GM23338 (cell line): Measurements from ENCODE around the gene COX6B1.

ENCODE experiments used
- CREB1 ChIP-seq: fragments of 250-450 bp; sonication (Bioruptor Pico); IDR thresholded peaks from 2 replicates; pipeline ENCODE4 v1.5.0; 2020; ENCODE audit warnings: low read depth, mild to moderate bottlenecking, moderate library complexity
- EZH2 ChIP-seq: fragments of 200-600 bp; sonication (generic); IDR thresholded peaks from one replicate; pipeline ENCODE4 v1.8.0; 2017; ENCODE audit warnings: antibody characterized with exemption, mild to moderate bottlenecking, low read depth; ENCODE audit not compliant: unreplicated experiment
- EZH2phosphoT487 ChIP-seq: fragments of 200-600 bp; sonication (generic); IDR thresholded peaks from one replicate; pipeline ENCODE4 v1.8.1; 2018; ENCODE audit warnings: antibody characterized with exemption; ENCODE audit not compliant: unreplicated experiment
- JUNB ChIP-seq: IDR thresholded peaks from one replicate; pipeline ENCODE4 v1.6.1; 2016; ENCODE audit warnings: antibody characterized with exemption; ENCODE audit not compliant: unreplicated experiment
- NANOG ChIP-seq: IDR thresholded peaks from 2 replicates; pipeline ENCODE4 v1.6.1; 2016; ENCODE audit warnings: antibody characterized with exemption, borderline replicate concordance
- POLR2AphosphoS5 ChIP-seq: IDR thresholded peaks from 2 replicates; pipeline ENCODE4 v1.6.1; 2016; ENCODE audit warnings: antibody characterized with exemption, low read depth
- STAT1 ChIP-seq: IDR thresholded peaks from one replicate; pipeline ENCODE4 v1.6.1; 2016; ENCODE audit warnings: antibody characterized with exemption; ENCODE audit not compliant: unreplicated experiment
- ZNF114 ChIP-seq: fragments of 250-450 bp; sonication (Bioruptor Pico); IDR thresholded peaks from 2 replicates; pipeline ENCODE4 v1.5.0; 2020; ENCODE audit warnings: mild to moderate bottlenecking, moderate library complexity
- ZNF331 ChIP-seq: fragments of 250-450 bp; sonication (Bioruptor Pico); IDR thresholded peaks from 2 replicates; pipeline ENCODE4 v1.5.0; 2020; ENCODE audit warnings: low read depth, mild to moderate bottlenecking, moderate library complexity
- TF ChIP-seq, protein P1 (sequence below), 2 experiments: fragments of 200-600 bp in 1 of 2; sonication (generic) in 1 of 2; conservative IDR thresholded peaks; 2 replicates each; pipeline versions ENCODE4 v1.5.1 to v1.6.1; 2016 to 2017; ENCODE audit warnings: antibody characterized with exemption in 2 of 2, low read depth in 2 of 2, mild to moderate bottlenecking in 2 of 2, moderate library complexity in 1 of 2
- TF ChIP-seq, protein P2 (sequence below): IDR thresholded peaks from one replicate; pipeline ENCODE4 v1.6.1; 2018; ENCODE audit warnings: antibody characterized with exemption; ENCODE audit not compliant: unreplicated experiment
- TF ChIP-seq, protein P3 (sequence below): IDR thresholded peaks from 2 replicates; pipeline ENCODE4 v1.6.1; 2016; ENCODE audit warnings: antibody characterized with exemption
- TF ChIP-seq, protein P4 (sequence below): fragments of 250-450 bp; sonication (Bioruptor Pico); IDR thresholded peaks from 2 replicates; pipeline ENCODE4 v1.5.0; 2020; ENCODE audit warnings: mild to moderate bottlenecking, moderate library complexity

DNA sequence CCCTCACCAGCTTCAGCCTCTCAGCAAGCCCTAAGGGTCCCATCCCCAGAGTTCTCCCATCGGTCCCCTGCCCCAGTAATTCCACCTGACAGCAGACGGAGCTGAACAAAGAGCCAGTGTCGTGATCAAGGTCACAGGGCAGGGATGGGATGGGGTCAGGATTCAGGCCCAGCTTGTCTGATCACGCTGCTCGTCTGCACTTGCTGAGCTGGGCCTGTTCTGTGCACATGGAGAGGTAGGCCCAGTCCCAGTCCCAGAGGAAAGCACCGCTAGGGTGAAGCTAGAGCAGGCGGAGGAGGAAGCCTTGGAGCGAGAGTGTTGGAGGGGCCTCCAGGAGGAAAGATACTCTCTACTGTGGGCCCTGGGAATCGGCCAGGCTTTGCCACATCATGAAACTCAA lies 26.4 kb upstream of the COX6B1 start:
- TF ChIP-seq, protein P1, sequence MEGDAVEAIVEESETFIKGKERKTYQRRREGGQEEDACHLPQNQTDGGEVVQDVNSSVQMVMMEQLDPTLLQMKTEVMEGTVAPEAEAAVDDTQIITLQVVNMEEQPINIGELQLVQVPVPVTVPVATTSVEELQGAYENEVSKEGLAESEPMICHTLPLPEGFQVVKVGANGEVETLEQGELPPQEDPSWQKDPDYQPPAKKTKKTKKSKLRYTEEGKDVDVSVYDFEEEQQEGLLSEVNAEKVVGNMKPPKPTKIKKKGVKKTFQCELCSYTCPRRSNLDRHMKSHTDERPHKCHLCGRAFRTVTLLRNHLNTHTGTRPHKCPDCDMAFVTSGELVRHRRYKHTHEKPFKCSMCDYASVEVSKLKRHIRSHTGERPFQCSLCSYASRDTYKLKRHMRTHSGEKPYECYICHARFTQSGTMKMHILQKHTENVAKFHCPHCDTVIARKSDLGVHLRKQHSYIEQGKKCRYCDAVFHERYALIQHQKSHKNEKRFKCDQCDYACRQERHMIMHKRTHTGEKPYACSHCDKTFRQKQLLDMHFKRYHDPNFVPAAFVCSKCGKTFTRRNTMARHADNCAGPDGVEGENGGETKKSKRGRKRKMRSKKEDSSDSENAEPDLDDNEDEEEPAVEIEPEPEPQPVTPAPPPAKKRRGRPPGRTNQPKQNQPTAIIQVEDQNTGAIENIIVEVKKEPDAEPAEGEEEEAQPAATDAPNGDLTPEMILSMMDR (conservative IDR thresholded peaks at IDR 0.05; ENCODE audit: low read depth in 2 of 2): no peak
- no peak for TF ChIP-seq EZH2
- TF ChIP-seq, protein P2, sequence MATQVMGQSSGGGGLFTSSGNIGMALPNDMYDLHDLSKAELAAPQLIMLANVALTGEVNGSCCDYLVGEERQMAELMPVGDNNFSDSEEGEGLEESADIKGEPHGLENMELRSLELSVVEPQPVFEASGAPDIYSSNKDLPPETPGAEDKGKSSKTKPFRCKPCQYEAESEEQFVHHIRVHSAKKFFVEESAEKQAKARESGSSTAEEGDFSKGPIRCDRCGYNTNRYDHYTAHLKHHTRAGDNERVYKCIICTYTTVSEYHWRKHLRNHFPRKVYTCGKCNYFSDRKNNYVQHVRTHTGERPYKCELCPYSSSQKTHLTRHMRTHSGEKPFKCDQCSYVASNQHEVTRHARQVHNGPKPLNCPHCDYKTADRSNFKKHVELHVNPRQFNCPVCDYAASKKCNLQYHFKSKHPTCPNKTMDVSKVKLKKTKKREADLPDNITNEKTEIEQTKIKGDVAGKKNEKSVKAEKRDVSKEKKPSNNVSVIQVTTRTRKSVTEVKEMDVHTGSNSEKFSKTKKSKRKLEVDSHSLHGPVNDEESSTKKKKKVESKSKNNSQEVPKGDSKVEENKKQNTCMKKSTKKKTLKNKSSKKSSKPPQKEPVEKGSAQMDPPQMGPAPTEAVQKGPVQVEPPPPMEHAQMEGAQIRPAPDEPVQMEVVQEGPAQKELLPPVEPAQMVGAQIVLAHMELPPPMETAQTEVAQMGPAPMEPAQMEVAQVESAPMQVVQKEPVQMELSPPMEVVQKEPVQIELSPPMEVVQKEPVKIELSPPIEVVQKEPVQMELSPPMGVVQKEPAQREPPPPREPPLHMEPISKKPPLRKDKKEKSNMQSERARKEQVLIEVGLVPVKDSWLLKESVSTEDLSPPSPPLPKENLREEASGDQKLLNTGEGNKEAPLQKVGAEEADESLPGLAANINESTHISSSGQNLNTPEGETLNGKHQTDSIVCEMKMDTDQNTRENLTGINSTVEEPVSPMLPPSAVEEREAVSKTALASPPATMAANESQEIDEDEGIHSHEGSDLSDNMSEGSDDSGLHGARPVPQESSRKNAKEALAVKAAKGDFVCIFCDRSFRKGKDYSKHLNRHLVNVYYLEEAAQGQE: no peak
- TF ChIP-seq POLR2AphosphoS5: no peak
- TF ChIP-seq EZH2phosphoT487: no peak
- TF ChIP-seq STAT1: no peak
- TF ChIP-seq NANOG: no peak
- no peak for TF ChIP-seq JUNB
- TF ChIP-seq CREB1 (CRISPR knock-in tag): no peak
- no peak for TF ChIP-seq ZNF114 (CRISPR knock-in tag)
- TF ChIP-seq, protein P3, sequence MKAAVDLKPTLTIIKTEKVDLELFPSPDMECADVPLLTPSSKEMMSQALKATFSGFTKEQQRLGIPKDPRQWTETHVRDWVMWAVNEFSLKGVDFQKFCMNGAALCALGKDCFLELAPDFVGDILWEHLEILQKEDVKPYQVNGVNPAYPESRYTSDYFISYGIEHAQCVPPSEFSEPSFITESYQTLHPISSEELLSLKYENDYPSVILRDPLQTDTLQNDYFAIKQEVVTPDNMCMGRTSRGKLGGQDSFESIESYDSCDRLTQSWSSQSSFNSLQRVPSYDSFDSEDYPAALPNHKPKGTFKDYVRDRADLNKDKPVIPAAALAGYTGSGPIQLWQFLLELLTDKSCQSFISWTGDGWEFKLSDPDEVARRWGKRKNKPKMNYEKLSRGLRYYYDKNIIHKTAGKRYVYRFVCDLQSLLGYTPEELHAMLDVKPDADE: no peak
- no peak for TF ChIP-seq ZNF331 (CRISPR knock-in tag)
- TF ChIP-seq, protein P4, sequence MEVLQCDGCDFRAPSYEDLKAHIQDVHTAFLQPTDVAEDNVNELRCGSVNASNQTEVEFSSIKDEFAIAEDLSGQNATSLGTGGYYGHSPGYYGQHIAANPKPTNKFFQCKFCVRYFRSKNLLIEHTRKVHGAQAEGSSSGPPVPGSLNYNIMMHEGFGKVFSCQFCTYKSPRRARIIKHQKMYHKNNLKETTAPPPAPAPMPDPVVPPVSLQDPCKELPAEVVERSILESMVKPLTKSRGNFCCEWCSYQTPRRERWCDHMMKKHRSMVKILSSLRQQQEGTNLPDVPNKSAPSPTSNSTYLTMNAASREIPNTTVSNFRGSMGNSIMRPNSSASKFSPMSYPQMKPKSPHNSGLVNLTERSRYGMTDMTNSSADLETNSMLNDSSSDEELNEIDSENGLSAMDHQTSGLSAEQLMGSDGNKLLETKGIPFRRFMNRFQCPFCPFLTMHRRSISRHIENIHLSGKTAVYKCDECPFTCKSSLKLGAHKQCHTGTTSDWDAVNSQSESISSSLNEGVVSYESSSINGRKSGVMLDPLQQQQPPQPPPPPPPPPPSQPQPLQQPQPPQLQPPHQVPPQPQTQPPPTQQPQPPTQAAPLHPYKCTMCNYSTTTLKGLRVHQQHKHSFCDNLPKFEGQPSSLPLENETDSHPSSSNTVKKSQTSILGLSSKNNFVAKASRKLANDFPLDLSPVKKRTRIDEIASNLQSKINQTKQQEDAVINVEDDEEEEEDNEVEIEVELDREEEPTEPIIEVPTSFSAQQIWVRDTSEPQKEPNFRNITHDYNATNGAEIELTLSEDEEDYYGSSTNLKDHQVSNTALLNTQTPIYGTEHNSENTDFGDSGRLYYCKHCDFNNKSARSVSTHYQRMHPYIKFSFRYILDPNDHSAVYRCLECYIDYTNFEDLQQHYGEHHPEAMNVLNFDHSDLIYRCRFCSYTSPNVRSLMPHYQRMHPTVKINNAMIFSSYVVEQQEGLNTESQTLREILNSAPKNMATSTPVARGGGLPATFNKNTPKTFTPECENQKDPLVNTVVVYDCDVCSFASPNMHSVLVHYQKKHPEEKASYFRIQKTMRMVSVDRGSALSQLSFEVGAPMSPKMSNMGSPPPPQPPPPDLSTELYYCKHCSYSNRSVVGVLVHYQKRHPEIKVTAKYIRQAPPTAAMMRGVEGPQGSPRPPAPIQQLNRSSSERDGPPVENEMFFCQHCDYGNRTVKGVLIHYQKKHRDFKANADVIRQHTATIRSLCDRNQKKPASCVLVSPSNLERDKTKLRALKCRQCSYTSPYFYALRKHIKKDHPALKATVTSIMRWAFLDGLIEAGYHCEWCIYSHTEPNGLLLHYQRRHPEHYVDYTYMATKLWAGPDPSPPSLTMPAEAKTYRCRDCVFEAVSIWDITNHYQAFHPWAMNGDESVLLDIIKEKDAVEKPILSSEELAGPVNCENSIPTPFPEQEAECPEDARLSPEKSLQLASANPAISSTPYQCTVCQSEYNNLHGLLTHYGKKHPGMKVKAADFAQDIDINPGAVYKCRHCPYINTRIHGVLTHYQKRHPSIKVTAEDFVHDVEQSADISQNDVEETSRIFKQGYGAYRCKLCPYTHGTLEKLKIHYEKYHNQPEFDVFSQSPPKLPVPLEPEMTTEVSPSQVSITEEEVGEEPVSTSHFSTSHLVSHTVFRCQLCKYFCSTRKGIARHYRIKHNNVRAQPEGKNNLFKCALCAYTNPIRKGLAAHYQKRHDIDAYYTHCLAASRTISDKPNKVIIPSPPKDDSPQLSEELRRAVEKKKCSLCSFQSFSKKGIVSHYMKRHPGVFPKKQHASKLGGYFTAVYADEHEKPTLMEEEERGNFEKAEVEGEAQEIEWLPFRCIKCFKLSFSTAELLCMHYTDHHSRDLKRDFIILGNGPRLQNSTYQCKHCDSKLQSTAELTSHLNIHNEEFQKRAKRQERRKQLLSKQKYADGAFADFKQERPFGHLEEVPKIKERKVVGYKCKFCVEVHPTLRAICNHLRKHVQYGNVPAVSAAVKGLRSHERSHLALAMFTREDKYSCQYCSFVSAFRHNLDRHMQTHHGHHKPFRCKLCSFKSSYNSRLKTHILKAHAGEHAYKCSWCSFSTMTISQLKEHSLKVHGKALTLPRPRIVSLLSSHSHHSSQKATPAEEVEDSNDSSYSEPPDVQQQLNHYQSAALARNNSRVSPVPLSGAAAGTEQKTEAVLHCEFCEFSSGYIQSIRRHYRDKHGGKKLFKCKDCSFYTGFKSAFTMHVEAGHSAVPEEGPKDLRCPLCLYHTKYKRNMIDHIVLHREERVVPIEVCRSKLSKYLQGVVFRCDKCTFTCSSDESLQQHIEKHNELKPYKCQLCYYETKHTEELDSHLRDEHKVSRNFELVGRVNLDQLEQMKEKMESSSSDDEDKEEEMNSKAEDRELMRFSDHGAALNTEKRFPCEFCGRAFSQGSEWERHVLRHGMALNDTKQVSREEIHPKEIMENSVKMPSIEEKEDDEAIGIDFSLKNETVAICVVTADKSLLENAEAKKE (CRISPR knock-in tag): no peak
